Neural progenitor cell (in vitro differentiated cells): ENCODE measurements around the gene TMEM131L.

ENCODE experiments used
- CTCF ChIP-seq: fragments of 200-600 bp; sonication (generic); IDR thresholded peaks from 2 replicates; pipeline ENCODE4 v1.5.1; 2017; ENCODE audit warnings: antibody characterized with exemption, mild to moderate bottlenecking
- EZH2 ChIP-seq: fragments of 200-600 bp; sonication (generic); IDR thresholded peaks from 2 replicates; pipeline ENCODE4 v1.6.1; 2017; ENCODE audit warnings: antibody characterized with exemption, mild to moderate bottlenecking, moderate library complexity
- EZH2phosphoT487 ChIP-seq: fragments of 200-600 bp; sonication (generic); IDR thresholded peaks from 2 replicates; pipeline ENCODE4 v1.6.1; 2017; ENCODE audit warnings: antibody characterized with exemption

GRCh38 chr4:153468587-153468986 lies 2.4 kb downstream of the TMEM131L start:
- TF ChIP-seq CTCF = no peak
- no peak for TF ChIP-seq EZH2
- no peak for TF ChIP-seq EZH2phosphoT487
